CD14-positive monocyte (primary cell): ENCODE results near the gene ALS2CL. TPM values are rescaled to one million over a fixed set of nuclear protein-coding genes. Genes with fewer than 3 reads are reported as not detected.

Source experiments
- DNase-seq, 3 donors: peaks; one replicate each; pipeline ENCODE4 v3.0.0-alpha.2; 2011 to 2022
- H2AFZ ChIP-seq: 2 replicates; pipeline ENCODE4 v1.6.0; 2012; ENCODE audit warnings: mild to moderate bottlenecking, low read depth, low read length, inconsistent platforms; ENCODE audit not compliant: insufficient read depth, poor library complexity, severe bottlenecking
- H3K27ac ChIP-seq, 2 donors: 1 replicate in 1 of 2; 2 replicates in 1 of 2; pipeline ENCODE4 v1.5.1; 2012 to 2013; ENCODE audit warnings: low read length in 2 of 2, control low read depth in 1 of 2, inconsistent platforms in 1 of 2, low read depth in 1 of 2, mild to moderate bottlenecking in 1 of 2
- H3K27me3 ChIP-seq, 2 donors: one replicate each; pipeline versions ENCODE4 v1.6.0 to v1.6.1; 2011 to 2013; ENCODE audit warnings: low read length in 2 of 2; ENCODE audit not compliant: control insufficient read depth in 2 of 2, insufficient read depth in 2 of 2
- H3K36me3 ChIP-seq, 2 donors: replicated peaks in 1 of 2; 1 replicate in 1 of 2; 2 replicates in 1 of 2; pipeline versions ENCODE4 v1.5.1 to v1.6.1; 2012 to 2013; ENCODE audit warnings: low read length in 2 of 2, control low read depth in 1 of 2, inconsistent platforms in 1 of 2, mild to moderate bottlenecking in 1 of 2; ENCODE audit not compliant: insufficient read depth in 2 of 2, control insufficient read depth in 1 of 2
- H3K4me1 ChIP-seq, 2 donors: 1 replicate in 1 of 2; 2 replicates in 1 of 2; pipeline versions ENCODE4 v1.5.1 to v1.6.1; 2012 to 2013; ENCODE audit warnings: low read length in 2 of 2, control low read depth in 1 of 2, inconsistent platforms in 1 of 2, mild to moderate bottlenecking in 1 of 2, moderate library complexity in 1 of 2; ENCODE audit not compliant: insufficient read depth in 2 of 2, control insufficient read depth in 1 of 2
- H3K4me2 ChIP-seq: replicated peaks from 2 replicates; pipeline ENCODE3; 2012; ENCODE audit warnings: low read length, moderate library complexity, mild to moderate bottlenecking; ENCODE audit not compliant: poor library complexity, severe bottlenecking; ENCODE audit errors: extremely low read depth
- H3K4me3 ChIP-seq, 3 experiments: fragments of 200-600 bp in 1 of 3; sonication (generic) in 1 of 3; replicated peaks in 1 of 3; 1 replicate in 2 of 3; 2 replicates in 1 of 3; pipeline ENCODE4 v1.5.1; 2011 to 2013; ENCODE audit warnings: low read length in 3 of 3, mild to moderate bottlenecking in 3 of 3, control low read depth in 2 of 3, low read depth in 2 of 3, inconsistent platforms in 1 of 3, moderate library complexity in 1 of 3
- H3K79me2 ChIP-seq: 2 replicates; pipeline ENCODE4 v1.6.0; 2012; ENCODE audit warnings: mild to moderate bottlenecking, control low read depth, inconsistent platforms, low read length, moderate library complexity; ENCODE audit not compliant: insufficient read depth
- H3K9ac ChIP-seq: 2 replicates; pipeline ENCODE4 v1.6.0; 2017; ENCODE audit warnings: low read length, mild to moderate bottlenecking; ENCODE audit not compliant: insufficient read depth, poor library complexity, severe bottlenecking
- H3K9me3 ChIP-seq, 2 donors: replicated peaks in 1 of 2; 1 replicate in 1 of 2; 2 replicates in 1 of 2; pipeline versions ENCODE4 v1.5.1 to v1.6.1; 2012 to 2013; ENCODE audit warnings: low read length in 2 of 2, control low read depth in 1 of 2; ENCODE audit not compliant: control insufficient read depth in 1 of 2, insufficient read depth in 1 of 2
- H4K20me1 ChIP-seq: 2 replicates; pipeline ENCODE4 v1.6.0; 2012; ENCODE audit warnings: mild to moderate bottlenecking, low read length, control low read depth, moderate library complexity; ENCODE audit not compliant: insufficient read depth
- H3K27ac Mint-ChIP-seq, 7 donors: one replicate each; pipeline ENCODE4 v1.8.0; 2020; ENCODE audit warnings: mild to moderate bottlenecking in 7 of 7, mixed read lengths in 7 of 7, moderate library complexity in 6 of 7, inconsistent platforms in 2 of 7
- H3K27me3 Mint-ChIP-seq, 3 donors: one replicate each; pipeline ENCODE4 v1.8.0; 2021 to 2022; ENCODE audit warnings: low read depth in 3 of 3, mild to moderate bottlenecking in 3 of 3, mixed read lengths in 3 of 3, moderate library complexity in 3 of 3, inconsistent platforms in 1 of 3
- H3K36me3 Mint-ChIP-seq, 2 donors: one replicate each; pipeline ENCODE4 v1.8.0; 2020; ENCODE audit warnings: mixed read lengths in 2 of 2, inconsistent platforms in 1 of 2, mild to moderate bottlenecking in 1 of 2
- H3K4me1 Mint-ChIP-seq: one replicate; pipeline ENCODE4 v1.8.0; 2020; ENCODE audit warnings: mild to moderate bottlenecking, mixed read lengths
- H3K4me3 Mint-ChIP-seq, 2 donors: one replicate each; pipeline ENCODE4 v1.8.0; 2020; ENCODE audit warnings: mild to moderate bottlenecking in 2 of 2, mixed read lengths in 2 of 2, moderate library complexity in 1 of 2
- H3K9me3 Mint-ChIP-seq, 7 donors: one replicate each; pipeline ENCODE4 v1.8.0; 2020 to 2022; ENCODE audit warnings: mixed read lengths in 7 of 7, mild to moderate bottlenecking in 6 of 7, moderate library complexity in 6 of 7, inconsistent platforms in 2 of 7
- WGBS: methylation state at CpG from one replicate; pipeline ENCODE4 v1.1.5; 2013; ENCODE audit warnings: missing lambda C conversion rate; ENCODE audit not compliant: insufficient coverage; 5-methylcytosine and 5-hydroxymethylcytosine counted together
- intact Hi-C, 2 donors: fragments of 100-400 bp; cut with micrococcal nuclease; formaldehyde crosslinking; loops; one replicate each; pipeline versions ENCODE4 v1.15.0 to v1.15.1; 2023
- polyA plus RNA-seq, 3 donors: library from polyadenylated mRNA; depleted of rRNA in 1 of 3; unstranded in 2 of 3; stranded (reverse) in 1 of 3; fragments of 300-500 nt in 2 of 3; fragments of >200 nt in 1 of 3; fragmentation: Illumina TruSeq in 2 of 3; gene quantifications; 1 replicate in 2 of 3; 2 replicates in 1 of 3; pipeline ENCODE4 v1.2.3, GENCODE V29; 2012 to 2021
- TF ChIP-seq, protein P1 (sequence below): fragments of 200-600 bp; IDR thresholded peaks from one replicate; pipeline ENCODE4 v1.8.0; 2022; ENCODE audit warnings: antibody characterized with exemption, mild to moderate bottlenecking

The ALS2CL gene
- polyA plus RNA-seq, 3 donors = 0.38 to 5.7 (median 0.55) TPM

- H3K9me3 Mint-ChIP-seq = no peaks in the 10 kb centered on the region
- no peaks in the 10 kb centered on the region for H3K4me1 Mint-ChIP-seq
- H3K27ac Mint-ChIP-seq = peak overlapping the region in 1 of 7 donors; percentile 46
- no peak for DNase-seq
- Histone ChIP-seq H3K27ac (no peak overlapping the region), H3K27me3 (no peaks in the 10 kb centered on the region), H3K4me3 (no peak overlapping the region), H3K9ac (no peak overlapping the region), H3K79me2 (no peaks in the 10 kb centered on the region), H2AFZ (no peak overlapping the region), H3K36me3 (no peaks in the 10 kb centered on the region), H4K20me1 (no peaks in the 10 kb centered on the region), H3K4me2 (no peak overlapping the region), H3K9me3 (no peaks in the 10 kb centered on the region), H3K4me1 (no peaks in the 10 kb centered on the region)
- 87% methylated on average over 7 of the region's 7 CpGs for WGBS
- peaks cover 5 to 8% (median 8%) of the 10 kb centered on the region in 3 donors for H3K27me3 Mint-ChIP-seq
- intact Hi-C loops = no loop called here
- no peaks in the 10 kb centered on the region for H3K36me3 Mint-ChIP-seq
- TF ChIP-seq, protein P1, sequence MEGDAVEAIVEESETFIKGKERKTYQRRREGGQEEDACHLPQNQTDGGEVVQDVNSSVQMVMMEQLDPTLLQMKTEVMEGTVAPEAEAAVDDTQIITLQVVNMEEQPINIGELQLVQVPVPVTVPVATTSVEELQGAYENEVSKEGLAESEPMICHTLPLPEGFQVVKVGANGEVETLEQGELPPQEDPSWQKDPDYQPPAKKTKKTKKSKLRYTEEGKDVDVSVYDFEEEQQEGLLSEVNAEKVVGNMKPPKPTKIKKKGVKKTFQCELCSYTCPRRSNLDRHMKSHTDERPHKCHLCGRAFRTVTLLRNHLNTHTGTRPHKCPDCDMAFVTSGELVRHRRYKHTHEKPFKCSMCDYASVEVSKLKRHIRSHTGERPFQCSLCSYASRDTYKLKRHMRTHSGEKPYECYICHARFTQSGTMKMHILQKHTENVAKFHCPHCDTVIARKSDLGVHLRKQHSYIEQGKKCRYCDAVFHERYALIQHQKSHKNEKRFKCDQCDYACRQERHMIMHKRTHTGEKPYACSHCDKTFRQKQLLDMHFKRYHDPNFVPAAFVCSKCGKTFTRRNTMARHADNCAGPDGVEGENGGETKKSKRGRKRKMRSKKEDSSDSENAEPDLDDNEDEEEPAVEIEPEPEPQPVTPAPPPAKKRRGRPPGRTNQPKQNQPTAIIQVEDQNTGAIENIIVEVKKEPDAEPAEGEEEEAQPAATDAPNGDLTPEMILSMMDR = no peak
- no peak overlapping the region for H3K4me3 Mint-ChIP-seq
Observed at GRCh38 chr3:46666453-46666845, 27.0 kb downstream of the ALS2CL start.

- Mint-ChIP-seq H3K27ac (no peak overlapping the region), H3K36me3 (no peaks in the 10 kb centered on the region), H3K4me1 (no peaks in the 10 kb centered on the region), H3K27me3 (peaks cover 5 to 6% (median 6%) of the 10 kb centered on the region in 3 donors), H3K9me3 (no peaks in the 10 kb centered on the region), H3K4me3 (no peak overlapping the region)
- Histone ChIP-seq H3K4me2 (no peak overlapping the region), H3K4me3 (no peak overlapping the region), H3K4me1 (no peaks in the 10 kb centered on the region), H3K79me2 (no peaks in the 10 kb centered on the region), H3K27me3 (no peaks in the 10 kb centered on the region), H3K27ac (no peak overlapping the region), H4K20me1 (no peaks in the 10 kb centered on the region), H3K9me3 (no peaks in the 10 kb centered on the region), H2AFZ (no peak overlapping the region), H3K9ac (no peak overlapping the region), H3K36me3 (no peaks in the 10 kb centered on the region)
- whole genome bisulfite sequencing = 96% methylated on average over 6 of the region's 9 CpGs
- intact Hi-C loops = no loop called here
- no peak for DNase-seq
- TF ChIP-seq, protein P1 = no peak
Observed at GRCh38 chr3:46665763-46666452, 27.6 kb downstream of the ALS2CL start.
